ENCODE measurements around the gene C1QTNF7. TPM values are rescaled to one million over a fixed set of nuclear protein-coding genes. Genes with fewer than 3 reads are reported as not detected.

Gene C1QTNF7
- total and polyA plus RNA-seq, 2 of the 13 experiments (the other 11 are each of a cell fraction or from before 2014, with no cell fraction given), result not detected

GRCh38 chr4:15417233-15417660, 10.6 kb upstream of the C1QTNF7 start:
- Histone ChIP-seq H3K27me3 (ENCODE audit: control insufficient read depth in 1 of 2, insufficient read depth in 2 of 2, low read length in 2 of 2) (no peaks in the 10 kb centered on the region), H3K9me3 (ENCODE audit: low read length) (no peaks in the 10 kb centered on the region), H3K9ac (ENCODE audit: insufficient read depth, low read depth, low read length) (no peak overlapping the region), H3K27ac (ENCODE audit: extremely low read length, insufficient read depth, low read length) (no peak overlapping the region), H3K4me1 (ENCODE audit: insufficient read depth, low read length) (no peaks in the 10 kb centered on the region), H3K4me2 (ENCODE audit: low read depth, low read length) (no peak overlapping the region), H3K4me3 (replicated peaks in 1 of 3; ENCODE audit: insufficient read depth in 1 of 3, low read depth in 2 of 3, low read length in 3 of 3) (no peak overlapping the region), H4K20me1 (ENCODE audit: insufficient read depth, low read length) (no peaks in the 10 kb centered on the region), H2AFZ (ENCODE audit: low read length) (no peak overlapping the region), H3K36me3 (replicated peaks in 1 of 2; ENCODE audit: control insufficient read depth in 1 of 2, insufficient read depth in 2 of 2, low read length in 2 of 2) (no peaks in the 10 kb centered on the region), H3K79me2 (ENCODE audit: insufficient read depth, low read length) (no peaks in the 10 kb centered on the region)
- DNase-seq (ENCODE audit: low spot score) (no peak), ATAC-seq (no peak), FAIRE-seq (no peak)
- in situ Hi-C loops (cut with HindIII; ENCODE audit: extremely low pct_ligation_motif_present, low pct_unique_long_range_greater_than_20kb), result no loop called here
- POLR2A ChIA-PET, result no interaction called here
- CTCF ChIA-PET (ENCODE audit: low intra/inter-chr PET ratio, low total read pairs), result no interaction called here
- intact Hi-C loops (cut with micrococcal nuclease; ENCODE audit: unreplicated experiment), result no loop called here
- BruUV-seq (replicated peaks), result no TSS peak
- TF ChIP-seq ZNF703 (CRISPR knock-in tag; IDR thresholded peaks at IDR 0.05; ENCODE audit: borderline replicate concordance) (no peak), SRY (CRISPR knock-in tag; IDR thresholded peaks at IDR 0.05) (no peak), ZNF101 (CRISPR knock-in tag; IDR thresholded peaks at IDR 0.05; ENCODE audit: borderline replicate concordance, low read depth) (no peak), ZNF275 (CRISPR knock-in tag; IDR thresholded peaks at IDR 0.05; ENCODE audit: borderline replicate concordance) (no peak), FOXO4 (CRISPR knock-in tag; conservative IDR thresholded peaks at IDR 0.05) (no peak), AHDC1 (CRISPR knock-in tag; IDR thresholded peaks at IDR 0.05; ENCODE audit: borderline replicate concordance) (no peak), RFXAP (CRISPR knock-in tag; IDR thresholded peaks at IDR 0.05; ENCODE audit: borderline replicate concordance) (no peak), GATAD2A (CRISPR knock-in tag; IDR thresholded peaks at IDR 0.05) (no peak), SRF (IDR thresholded peaks at IDR 0.05; ENCODE audit: low read depth, low read length) (no peak)
